ENCODE data around the gene ZNF668. TPM values are rescaled to one million over a fixed set of nuclear protein-coding genes. Genes with fewer than 3 reads are reported as not detected.

The ZNF668 gene
- total and polyA plus RNA-seq, 2 of the 13 experiments (the other 11 are each of a cell fraction or from before 2014, with no cell fraction given), result 3.8 to 9.8 TPM

GRCh38 chr16:31033709-31034492 lies 40.1 kb downstream of the ZNF668 start (continued):
- no peak for TF ChIP-seq ASH2L (IDR thresholded peaks at IDR 0.05; ENCODE audit: insufficient read length, low read depth, low read length)
- TF ChIP-seq CREB1 (IDR thresholded peaks at IDR 0.05), result no peak
- no peak for TF ChIP-seq CREB1 (CRISPR knock-in tag; IDR thresholded peaks at IDR 0.05)
- 0 out of 2 replicates have a peak, but pooled peaks have one; percentile 36 for TF ChIP-seq ISL2 (CRISPR knock-in tag; IDR thresholded peaks at IDR 0.05)
- no peak for TF ChIP-seq YY1 (IDR thresholded peaks at IDR 0.05; ENCODE audit: insufficient read depth, insufficient replicate concordance, low read depth, low read length)
- TF ChIP-seq HDAC2 (CRISPR knock-in tag; IDR thresholded peaks at IDR 0.05), result 0 out of 2 replicates have a peak, but pooled peaks have one; percentile 17
- no peak for TF ChIP-seq KMT2A (CRISPR knock-in tag; IDR thresholded peaks at IDR 0.05)
- no peak for TF ChIP-seq ZMAT3 (CRISPR knock-in tag; conservative IDR thresholded peaks at IDR 0.05)
- no peak for TF ChIP-seq KLF13 (CRISPR knock-in tag; IDR thresholded peaks at IDR 0.05)
- TF ChIP-seq PLSCR1 (CRISPR knock-in tag; IDR thresholded peaks at IDR 0.05; ENCODE audit: borderline replicate concordance), result no peak
- TF ChIP-seq FOSL2 (CRISPR knock-in tag; IDR thresholded peaks at IDR 0.05), result no peak; the same call in 1 of the 2 replicates
- TF ChIP-seq ZNF724P (CRISPR knock-in tag; IDR thresholded peaks at IDR 0.05; ENCODE audit: borderline replicate concordance), result no peak; the same call in 1 of the 2 replicates
- TF ChIP-seq ZNF703 (CRISPR knock-in tag; IDR thresholded peaks at IDR 0.05; ENCODE audit: borderline replicate concordance), result no peak; the same call in 1 of the 2 replicates
- TF ChIP-seq ZNF253 (CRISPR knock-in tag; IDR thresholded peaks at IDR 0.05; ENCODE audit: borderline replicate concordance), result no peak
- TF ChIP-seq KDM3A (CRISPR knock-in tag; IDR thresholded peaks at IDR 0.05; ENCODE audit: low read depth), result peak; percentile 51; the same call in 1 of the 2 replicates
- TF ChIP-seq DNMT3B (CRISPR knock-in tag; conservative IDR thresholded peaks at IDR 0.05), result no peak
- TF ChIP-seq ZNF432 (CRISPR knock-in tag; IDR thresholded peaks at IDR 0.05; ENCODE audit: borderline replicate concordance), result no peak
- TF ChIP-seq STAT6 (CRISPR knock-in tag; IDR thresholded peaks at IDR 0.05; ENCODE audit: borderline replicate concordance), result no peak
- peak; percentile 53; the same call in 1 of the 2 replicates for TF ChIP-seq SP140L (CRISPR knock-in tag; IDR thresholded peaks at IDR 0.05; ENCODE audit: borderline replicate concordance)
- TF ChIP-seq BRCA1 (CRISPR knock-in tag; IDR thresholded peaks at IDR 0.05), result no peak
- peak; percentile 82 for TF ChIP-seq MNT (IDR thresholded peaks at IDR 0.05)
- TF ChIP-seq U2AF1 (optimal IDR thresholded peaks at IDR 0.05; ENCODE audit: low read depth, low read length), result no peak
- TF ChIP-seq ZNF160 (CRISPR knock-in tag; IDR thresholded peaks at IDR 0.05), result peak; percentile 39; the same call in 1 of the 2 replicates
- no peak for TF ChIP-seq HNRNPUL1 (IDR thresholded peaks at IDR 0.05; ENCODE audit: low read depth, low read length)
- no peak for TF ChIP-seq ZFP36 (IDR thresholded peaks at IDR 0.05; ENCODE audit: borderline replicate concordance, low read depth, low read length, partially characterized antibody)

All from HepG2 (cell line).